GM21723 (cell line): ENCODE data around the gene PRAF2.

Experiments
- ATAC-seq: cut with Tn5 transposase; IDR thresholded peaks from one replicate; pipeline ENCODE4 v1.9.1; 2021; ENCODE audit warnings: mild to moderate bottlenecking, moderate library complexity; ENCODE audit not compliant: unreplicated experiment

Gene PRAF2

GRCh38 chrX:49073601-49074575 lies at the start of gene PRAF2:
PRAF2 (minus strand) TSS chrX:49074002; CDS start chrX:49073987, 15 bp downstream.
- ATAC-seq = peak; percentile 91

DNA sequence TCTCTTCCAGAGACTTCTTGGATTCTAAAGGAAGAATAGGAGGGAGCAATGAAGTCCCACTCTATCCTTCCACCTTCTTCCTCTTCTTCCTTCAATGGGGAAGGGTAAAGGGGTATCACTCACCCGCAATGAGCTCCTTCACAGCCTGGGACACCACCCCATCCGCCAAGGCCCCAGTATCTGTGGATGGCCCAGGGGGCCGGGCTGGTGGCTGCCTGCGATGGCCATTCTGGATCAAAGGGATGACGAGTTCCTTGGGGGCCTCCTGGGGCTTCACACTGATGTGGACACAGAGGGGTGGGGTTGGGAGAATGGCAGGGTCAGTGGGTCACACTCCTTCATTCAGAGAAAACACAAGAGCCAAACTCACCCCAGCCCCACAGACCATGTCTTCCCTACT lies 48.7 kb upstream of the PRAF2 start:
- no peak for ATAC-seq

- no peak for ATAC-seq
Measured at GRCh38 chrX:49120091-49120490, 46.3 kb upstream of the PRAF2 start.

GRCh38 chrX:49117581-49117980 lies 43.8 kb upstream of the PRAF2 start:
- ATAC-seq = no peak

DNA sequence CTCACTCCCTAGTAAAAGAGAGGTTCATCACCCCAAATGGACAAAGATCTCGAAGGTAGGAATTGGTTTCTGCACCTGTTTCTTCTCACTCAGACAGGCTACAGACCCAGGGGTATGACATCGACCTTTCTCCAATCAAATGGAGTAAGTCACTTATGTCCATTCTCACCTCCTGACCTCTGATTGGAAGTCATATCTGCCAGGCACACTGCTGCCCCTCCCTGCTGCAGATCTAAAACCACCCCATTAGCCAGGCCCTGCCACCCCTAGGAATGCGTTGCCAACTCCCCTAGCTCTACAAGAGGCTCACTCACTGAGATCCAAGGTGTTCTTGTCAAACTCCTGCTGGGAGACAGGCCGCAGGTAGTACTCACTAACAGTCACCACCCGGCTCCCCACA lies 42.9 kb upstream of the PRAF2 start:
- no peak for ATAC-seq

GRCh38 chrX:49116076-49116475 lies 42.3 kb upstream of the PRAF2 start:
- ATAC-seq = no peak

DNA sequence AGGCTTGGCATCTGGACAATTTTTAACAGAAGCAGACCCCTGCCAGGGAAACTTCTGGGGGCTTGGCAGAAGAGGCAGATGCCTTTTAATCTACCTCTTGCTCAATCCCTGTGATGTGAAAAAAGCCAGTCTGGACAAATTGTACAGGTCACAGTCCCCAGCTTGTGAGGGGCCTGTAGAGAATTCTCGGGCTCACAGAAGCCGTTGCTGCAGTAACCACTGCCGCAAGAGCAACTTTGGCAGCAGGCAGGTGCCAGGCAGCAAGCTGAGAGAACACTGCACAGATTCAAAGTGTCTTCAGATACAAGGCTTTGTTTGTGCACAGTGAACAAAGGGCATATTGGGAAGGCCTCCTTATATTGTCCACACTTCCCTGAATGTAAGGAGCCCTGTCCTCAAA lies 38.0 kb upstream of the PRAF2 start:
- no peak for ATAC-seq

- ATAC-seq = no peak
Measured at GRCh38 chrX:49110417-49110816, 36.6 kb upstream of the PRAF2 start.

DNA sequence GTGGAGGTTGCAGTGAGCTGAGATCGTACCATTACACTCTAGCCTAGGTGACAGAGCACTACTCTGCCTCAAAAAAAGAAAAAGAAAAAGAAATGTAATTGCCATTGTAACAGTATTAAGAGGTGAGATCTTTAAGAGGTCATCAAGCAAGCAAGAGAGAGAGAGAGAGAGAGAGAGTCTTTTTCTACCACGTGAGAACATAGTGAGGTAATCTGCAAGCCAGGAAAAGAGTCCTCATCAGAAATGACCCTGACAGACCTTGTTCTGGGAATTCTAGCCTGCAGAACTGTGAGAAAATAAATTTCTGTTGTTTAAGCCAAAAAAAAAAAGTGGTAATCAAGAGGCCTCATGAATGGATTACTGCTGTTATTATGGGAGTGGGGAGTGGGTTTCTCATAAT lies 34.8 kb upstream of the PRAF2 start:
- no peak for ATAC-seq

DNA sequence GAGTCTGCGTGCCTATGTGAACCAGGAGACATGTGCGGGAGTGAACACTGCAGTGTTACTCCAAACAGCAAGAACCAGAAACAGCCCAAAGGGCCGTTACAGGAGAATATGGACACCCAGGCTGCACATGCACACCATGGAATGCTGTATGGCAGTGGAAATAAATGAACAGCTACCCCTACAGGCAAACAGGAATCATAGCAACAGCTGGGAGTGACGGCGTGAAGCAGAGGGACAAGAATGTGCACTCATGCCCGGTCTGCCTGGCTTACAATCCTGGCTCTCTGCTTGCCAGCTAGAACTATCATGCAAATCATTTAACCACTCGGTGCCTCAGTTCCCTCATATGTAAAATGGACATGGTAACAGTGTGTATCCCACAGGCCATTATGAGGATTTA lies 33.1 kb upstream of the PRAF2 start:
- no peak for ATAC-seq

DNA sequence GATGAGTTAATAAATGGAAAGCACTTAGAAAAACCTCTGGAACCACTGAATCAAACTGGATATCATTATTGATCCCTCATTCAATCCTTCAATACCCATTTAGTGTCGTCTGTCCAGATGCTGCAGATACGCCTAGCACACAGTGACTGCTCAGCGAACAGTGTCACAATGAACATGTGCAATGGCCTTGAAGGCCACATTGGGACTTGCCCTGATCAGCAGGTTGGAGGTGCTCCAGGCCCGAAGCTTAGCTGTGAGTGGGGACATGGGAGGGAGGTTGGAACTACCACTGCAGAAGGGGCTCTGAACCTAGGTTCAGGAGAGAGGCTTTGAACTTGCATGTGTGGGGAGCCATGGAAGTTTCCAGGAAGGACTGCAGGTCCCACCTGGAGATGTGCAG lies 32.5 kb upstream of the PRAF2 start:
- no peak for ATAC-seq

DNA sequence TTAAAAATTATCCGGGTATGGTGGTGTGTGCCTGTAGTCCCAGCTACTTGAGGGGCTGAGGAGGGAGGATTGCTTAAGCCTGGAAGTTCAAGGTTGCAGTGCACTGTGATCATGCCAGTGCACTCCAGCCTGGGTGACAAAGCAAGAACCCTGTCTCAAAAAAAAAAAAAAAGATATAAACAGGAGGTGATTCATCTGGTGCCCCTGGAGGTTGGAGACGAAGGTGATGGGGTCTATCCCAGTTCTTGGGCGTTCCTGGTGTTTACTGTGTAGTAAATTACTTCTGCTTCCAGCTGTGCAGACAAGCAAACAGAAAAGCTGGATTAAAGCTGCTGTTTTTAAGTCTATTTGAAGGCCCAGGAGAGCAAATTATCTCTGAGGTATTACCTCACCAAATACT lies 29.8 kb upstream of the PRAF2 start:
- ATAC-seq = no peak

DNA sequence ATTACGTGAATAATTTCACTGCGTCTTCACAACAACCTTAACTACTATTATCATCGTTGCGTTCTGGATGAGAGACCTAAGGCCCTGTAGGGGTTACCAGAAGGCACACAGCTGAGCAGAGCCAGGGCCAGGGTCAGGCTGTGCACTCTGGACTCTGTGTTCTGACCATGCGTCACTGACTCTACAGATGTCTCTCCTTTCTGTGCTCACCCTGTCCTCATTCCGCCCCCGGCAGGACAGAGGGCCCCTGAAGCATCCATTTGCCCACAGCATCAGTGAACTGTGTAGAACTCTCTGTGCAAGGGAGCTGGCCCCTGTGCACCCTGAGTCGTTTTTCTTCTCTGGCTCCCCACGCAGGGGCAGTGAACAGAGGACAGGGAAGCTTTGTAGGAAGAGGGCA lies 28.4 kb upstream of the PRAF2 start:
- ATAC-seq = no peak

DNA sequence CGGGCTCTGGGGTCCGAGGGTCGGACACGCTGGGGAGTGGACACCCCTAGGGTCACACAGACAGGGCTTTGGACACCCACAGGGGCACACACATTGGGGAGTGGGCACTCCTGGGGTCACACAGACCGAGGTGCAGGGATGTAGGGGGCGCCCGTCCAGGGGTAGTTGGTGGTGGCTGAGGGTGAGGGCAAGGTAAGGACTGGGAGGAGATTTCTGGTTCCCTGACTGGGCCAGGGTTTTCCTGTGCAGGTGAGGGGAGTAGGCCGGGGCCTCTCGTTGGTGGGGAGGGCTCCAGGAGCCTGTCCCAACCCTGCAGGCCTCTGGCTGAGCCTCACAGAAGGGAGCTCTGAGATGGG lies 27.8 kb upstream of the PRAF2 start:
- ATAC-seq = no peak

- ATAC-seq = peak; percentile 94
Measured at GRCh38 chrX:49100704-49101628, 27.2 kb upstream of the PRAF2 start.

- ATAC-seq = no peak
Measured at GRCh38 chrX:49096419-49096818, 22.6 kb upstream of the PRAF2 start.

GRCh38 chrX:49089553-49089952 lies 15.8 kb upstream of the PRAF2 start:
- ATAC-seq = no peak

DNA sequence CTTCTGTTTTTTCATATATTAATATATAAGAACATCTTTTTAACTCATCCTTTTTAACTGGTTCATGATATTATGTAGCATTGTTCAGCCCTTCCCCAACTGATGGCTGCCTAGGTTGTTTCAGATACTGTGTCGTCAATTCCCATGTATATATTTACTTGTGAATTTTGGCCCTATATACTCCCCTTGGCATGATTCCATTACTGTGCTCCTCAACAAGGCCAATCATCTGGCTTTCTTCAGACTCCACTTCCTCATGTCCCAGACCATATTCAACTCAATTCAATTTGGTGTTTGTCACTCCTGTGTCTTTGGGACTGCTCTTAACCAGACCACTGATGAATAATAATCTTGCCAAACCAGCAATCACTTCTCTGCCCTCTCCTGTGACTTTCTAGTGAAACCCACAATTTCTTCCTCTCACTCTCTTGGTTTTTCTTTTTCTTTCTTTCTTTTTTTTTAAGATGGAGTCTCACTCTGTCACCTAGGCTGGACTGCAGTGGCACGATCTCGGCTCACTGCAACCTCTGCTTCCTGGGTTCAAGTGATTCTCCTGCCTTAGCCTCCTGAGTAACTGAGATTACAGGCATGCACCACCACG lies 8.6 kb upstream of the PRAF2 start:
- no peak for ATAC-seq

GRCh38 chrX:49079489-49080428 lies 6.0 kb upstream of the PRAF2 start, which contains the start of gene WDR45:
WDR45 (minus strand) TSS chrX:49079887; CDS start chrX:49078095, 1,792 bp downstream.
- peak; percentile 83 for ATAC-seq

- ATAC-seq = no peak
Measured at GRCh38 chrX:49077941-49078340, 4.1 kb upstream of the PRAF2 start.
